ENCODE results near the gene SP1.
"Not testable (repeated sequence)": the region's sequence is repeated elsewhere in the genome, so short reads cannot be mapped to it uniquely, and the experiment has no call there.

The SP1 gene

DNA sequence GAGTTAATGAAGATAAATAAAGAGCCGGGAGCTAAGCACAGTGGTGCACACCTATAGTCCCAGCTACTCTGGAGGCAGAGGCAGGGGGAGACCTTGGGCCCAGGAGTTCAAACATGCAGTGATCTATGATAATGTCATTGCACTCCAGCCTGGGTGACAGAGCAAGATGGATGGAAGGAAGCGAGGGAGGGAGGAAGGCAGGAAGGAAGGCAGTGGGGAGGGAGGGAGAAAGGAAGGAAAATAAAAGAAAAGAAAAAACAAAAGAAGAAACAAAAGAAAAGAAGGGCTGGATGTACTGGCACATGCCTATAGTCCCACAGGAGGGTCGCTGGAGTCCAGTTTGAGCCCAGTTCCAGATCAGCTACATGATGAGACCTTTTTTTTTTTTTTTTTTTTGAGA lies 24.9 kb upstream of the SP1 start:
- TF ChIP-seq, protein P1, sequence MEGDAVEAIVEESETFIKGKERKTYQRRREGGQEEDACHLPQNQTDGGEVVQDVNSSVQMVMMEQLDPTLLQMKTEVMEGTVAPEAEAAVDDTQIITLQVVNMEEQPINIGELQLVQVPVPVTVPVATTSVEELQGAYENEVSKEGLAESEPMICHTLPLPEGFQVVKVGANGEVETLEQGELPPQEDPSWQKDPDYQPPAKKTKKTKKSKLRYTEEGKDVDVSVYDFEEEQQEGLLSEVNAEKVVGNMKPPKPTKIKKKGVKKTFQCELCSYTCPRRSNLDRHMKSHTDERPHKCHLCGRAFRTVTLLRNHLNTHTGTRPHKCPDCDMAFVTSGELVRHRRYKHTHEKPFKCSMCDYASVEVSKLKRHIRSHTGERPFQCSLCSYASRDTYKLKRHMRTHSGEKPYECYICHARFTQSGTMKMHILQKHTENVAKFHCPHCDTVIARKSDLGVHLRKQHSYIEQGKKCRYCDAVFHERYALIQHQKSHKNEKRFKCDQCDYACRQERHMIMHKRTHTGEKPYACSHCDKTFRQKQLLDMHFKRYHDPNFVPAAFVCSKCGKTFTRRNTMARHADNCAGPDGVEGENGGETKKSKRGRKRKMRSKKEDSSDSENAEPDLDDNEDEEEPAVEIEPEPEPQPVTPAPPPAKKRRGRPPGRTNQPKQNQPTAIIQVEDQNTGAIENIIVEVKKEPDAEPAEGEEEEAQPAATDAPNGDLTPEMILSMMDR (IDR thresholded peaks at IDR 0.05; ENCODE audit: low read depth, low read length, missing control alignments): no peak
- in situ Hi-C loops (cut with HindIII; ENCODE audit: low sequenced_read_pairs): no loop called here
- no peak for DNase-seq (ENCODE audit: low read depth)
- H3K4me3 ChIP-seq (ENCODE audit: low read depth, low read length): no peak overlapping the region

DNA sequence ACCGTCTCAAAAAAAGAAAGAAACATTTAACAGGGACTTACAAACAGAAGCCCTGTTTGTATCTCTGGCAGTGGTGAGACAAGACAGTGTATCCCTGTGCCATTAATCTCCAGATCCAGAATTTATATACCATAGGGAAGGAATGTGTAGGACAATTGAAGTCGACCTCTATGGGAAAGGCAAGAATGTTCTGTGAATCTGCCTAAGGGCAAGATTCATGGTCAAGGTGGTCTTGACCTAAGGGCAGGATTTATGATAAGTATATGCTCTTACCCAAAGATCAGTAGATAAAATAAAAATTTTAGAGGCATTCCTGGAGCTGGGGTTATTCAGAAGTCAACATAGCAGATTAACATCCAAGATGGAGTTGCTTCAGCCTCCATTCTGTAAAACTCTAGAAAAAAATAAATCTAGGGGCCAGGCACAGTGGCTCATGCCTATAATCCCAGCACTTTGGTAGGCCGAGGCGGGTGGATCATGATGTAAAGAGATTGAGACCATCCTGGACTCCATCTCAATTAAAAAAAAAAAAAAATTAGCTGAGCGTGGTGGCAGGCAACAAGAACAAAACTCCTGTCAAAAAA lies 21.0 kb upstream of the SP1 start:
- no peak overlapping the region for H3K4me3 ChIP-seq (ENCODE audit: low read depth, low read length)
- DNase-seq (ENCODE audit: low read depth): no peak
- TF ChIP-seq, protein P1 (IDR thresholded peaks at IDR 0.05; ENCODE audit: low read depth, low read length, missing control alignments): no peak
- in situ Hi-C loops (cut with HindIII; ENCODE audit: low sequenced_read_pairs): no loop called here

DNA sequence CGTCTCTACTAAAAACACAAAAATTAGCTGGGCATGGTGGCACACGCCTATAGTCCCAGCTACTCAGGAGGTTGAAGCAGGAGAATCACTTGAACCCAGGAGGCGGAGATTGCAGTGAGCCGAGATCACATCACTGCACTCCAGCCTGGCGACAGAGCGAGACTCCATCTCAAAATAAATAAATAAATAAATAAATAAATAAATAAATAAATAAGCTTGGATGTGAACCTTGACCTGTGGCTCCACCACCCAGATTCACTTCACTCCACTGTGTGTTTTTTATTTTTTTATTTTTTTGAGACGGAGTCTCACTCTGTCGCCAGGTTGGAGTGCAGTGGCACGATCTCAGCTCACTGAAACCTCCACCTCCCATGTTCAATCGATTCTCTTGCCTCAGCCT lies 18.3 kb upstream of the SP1 start:
- in situ Hi-C loops (cut with HindIII; ENCODE audit: low sequenced_read_pairs); DNase-seq (ENCODE audit: low read depth); H3K4me3 ChIP-seq (ENCODE audit: low read depth, low read length): not testable (repeated sequence)

DNA sequence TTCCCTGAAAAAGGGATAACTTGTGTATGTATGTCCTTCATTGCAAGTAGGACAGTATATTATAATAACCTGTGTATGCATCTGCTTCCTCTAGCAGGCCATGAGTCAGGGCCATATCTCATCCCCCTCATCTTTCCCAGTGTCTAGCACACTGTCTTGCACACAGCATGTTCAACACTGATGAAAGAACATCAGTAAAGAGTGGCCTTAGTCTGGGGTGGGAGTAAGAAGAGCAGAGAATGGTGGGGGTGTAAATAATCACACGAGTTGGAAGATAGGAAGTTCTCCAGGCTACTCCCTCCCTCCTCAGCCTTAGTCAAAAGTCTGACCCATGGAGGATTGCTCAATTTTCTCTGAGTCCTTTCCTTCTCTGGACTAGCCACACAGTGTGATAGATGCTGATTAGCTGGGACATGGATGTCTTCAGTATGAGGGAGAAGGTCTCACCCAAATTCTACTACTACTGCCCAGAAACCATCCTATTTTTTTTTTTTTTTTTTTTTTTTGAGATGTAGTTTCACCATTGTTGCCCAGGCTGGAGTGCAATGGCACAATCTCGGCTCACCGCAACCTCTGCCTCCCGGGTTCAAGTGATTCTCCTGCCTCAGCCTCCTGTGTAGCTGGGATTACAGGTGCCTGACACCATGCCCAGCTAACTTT lies 14.6 kb upstream of the SP1 start:
- TF ChIP-seq, protein P1 (IDR thresholded peaks at IDR 0.05; ENCODE audit: low read depth, low read length, missing control alignments): no peak
- in situ Hi-C loops (cut with HindIII; ENCODE audit: low sequenced_read_pairs): no loop called here
- no peak for DNase-seq (ENCODE audit: low read depth)
- no peak overlapping the region for H3K4me3 ChIP-seq (ENCODE audit: low read depth, low read length)

DNA sequence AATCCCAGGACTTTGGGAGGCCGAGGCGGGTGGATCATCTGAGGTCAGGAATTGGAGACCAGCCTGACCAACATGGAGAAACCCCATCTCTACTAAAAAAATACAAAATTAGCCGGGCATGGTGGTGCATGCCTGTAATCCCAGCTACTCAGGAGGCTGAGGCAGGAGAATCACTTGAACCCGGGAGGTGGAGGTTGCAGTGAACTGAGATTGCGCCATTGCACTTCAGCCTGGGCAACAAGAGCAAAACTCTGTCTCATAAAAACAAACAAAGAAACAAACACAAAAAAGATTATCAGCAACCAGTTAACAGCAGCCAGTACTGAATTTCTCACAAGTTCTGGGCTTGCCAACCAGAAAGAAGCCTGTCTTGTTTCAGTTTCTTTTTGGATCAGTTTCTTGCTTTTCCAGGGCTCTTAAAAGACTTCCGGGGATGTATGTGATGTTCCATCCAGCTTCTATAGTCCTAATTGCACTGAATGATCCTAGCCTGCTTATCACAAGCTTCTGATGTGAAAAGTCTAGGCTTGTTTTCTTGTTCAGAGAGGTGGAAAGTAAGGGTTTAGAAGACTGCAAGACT lies 6.3 kb upstream of the SP1 start:
- in situ Hi-C loops (cut with HindIII; ENCODE audit: low sequenced_read_pairs); DNase-seq (ENCODE audit: low read depth); H3K4me3 ChIP-seq (ENCODE audit: low read depth, low read length): not testable (repeated sequence)

DNA sequence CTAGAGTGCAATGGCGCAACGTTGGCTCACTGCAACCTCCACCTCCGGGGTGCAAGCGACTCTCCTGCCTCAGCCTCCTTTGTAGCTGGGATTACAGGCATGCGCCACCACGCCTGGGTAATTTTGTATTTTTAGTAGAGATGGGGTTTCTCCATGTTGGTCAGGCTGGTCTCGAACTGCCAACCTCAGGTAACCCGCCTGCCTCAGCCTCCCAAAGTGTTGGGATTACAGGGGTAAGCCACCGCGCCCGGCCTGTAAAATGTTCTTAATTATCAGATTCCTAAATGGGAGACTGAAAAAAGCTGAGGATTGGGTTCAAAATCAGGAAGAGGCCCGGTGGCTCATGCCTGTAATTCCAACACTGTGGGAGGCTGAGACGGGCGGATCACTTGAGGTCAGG lies 5.7 kb upstream of the SP1 start:
- H3K4me3 ChIP-seq (ENCODE audit: low read depth, low read length); DNase-seq (ENCODE audit: low read depth); in situ Hi-C loops (cut with HindIII; ENCODE audit: low sequenced_read_pairs): not testable (repeated sequence)

DNA sequence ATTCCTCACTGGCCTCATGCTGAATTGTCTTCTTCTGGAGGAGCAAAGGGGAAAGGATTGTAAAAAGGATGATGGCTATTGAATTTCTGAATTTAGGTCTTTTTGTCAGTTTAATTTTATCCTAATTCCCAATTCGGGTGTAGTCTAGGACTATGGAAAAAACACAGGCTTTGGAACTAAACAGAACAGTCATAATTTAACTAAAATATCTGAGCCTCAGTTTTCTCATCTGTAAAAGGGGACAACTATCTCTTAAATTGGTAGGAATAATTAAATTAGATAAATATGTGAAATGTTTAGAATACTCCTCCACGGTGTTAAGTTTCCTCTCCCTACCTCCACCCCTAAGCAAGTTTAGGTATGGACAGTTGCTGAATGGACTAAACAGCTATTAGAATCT lies 3.2 kb upstream of the SP1 start:
- TF ChIP-seq, protein P1 (IDR thresholded peaks at IDR 0.05; ENCODE audit: low read depth, low read length, missing control alignments): no peak
- H3K4me3 ChIP-seq (ENCODE audit: low read depth, low read length): no peak overlapping the region
- in situ Hi-C loops (cut with HindIII; ENCODE audit: low sequenced_read_pairs): no loop called here
- DNase-seq (ENCODE audit: low read depth): no peak

DNA sequence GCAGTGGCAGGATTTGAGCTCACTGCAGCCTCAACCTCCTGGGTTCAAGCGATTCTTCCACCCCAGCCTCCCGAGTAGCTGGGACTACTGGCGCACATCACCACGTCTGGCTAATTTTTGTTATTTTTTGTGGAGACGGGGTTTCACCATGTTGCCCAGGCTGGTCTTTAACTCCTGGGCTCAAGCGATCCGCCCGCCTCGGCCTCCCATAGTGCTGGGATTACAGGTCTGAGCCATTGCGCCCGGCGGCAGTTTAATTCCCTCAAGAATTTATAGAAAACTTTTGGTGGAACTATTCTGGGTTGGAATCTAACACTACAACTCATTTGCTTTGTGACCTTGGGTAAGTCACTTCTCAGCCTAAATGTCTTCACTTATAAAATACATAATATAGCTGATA lies 1.8 kb upstream of the SP1 start:
- DNase-seq (ENCODE audit: low read depth): no peak
- TF ChIP-seq, protein P1 (IDR thresholded peaks at IDR 0.05; ENCODE audit: low read depth, low read length, missing control alignments): no peak
- in situ Hi-C loops (cut with HindIII; ENCODE audit: low sequenced_read_pairs): no loop called here
- no peak overlapping the region for H3K4me3 ChIP-seq (ENCODE audit: low read depth, low read length)
